Mesendoderm (in vitro differentiated cells): ENCODE results near the gene ANAPC7.
"Not testable (repeated sequence)": the region's sequence is repeated elsewhere in the genome, so short reads cannot be mapped to it uniquely, and the experiment has no call there.

ENCODE experiments used
- DNase-seq: peaks from one replicate; pipeline ENCODE4 v3.0.0; 2013
- H2AK5ac ChIP-seq: 2 replicates; pipeline ENCODE4 v1.6.1; 2013; ENCODE audit warnings: low read length, inconsistent platforms
- H2BK120ac ChIP-seq: 2 replicates; pipeline ENCODE4 v1.6.1; 2013; ENCODE audit warnings: low read depth, mild to moderate bottlenecking, low read length, moderate library complexity, mixed read lengths
- H2BK15ac ChIP-seq: replicated peaks from 2 replicates; pipeline ENCODE4 v1.6.1; 2013; ENCODE audit warnings: low read depth, mild to moderate bottlenecking, moderate library complexity
- H2BK5ac ChIP-seq: 2 replicates; pipeline ENCODE4 v1.6.1; 2013; ENCODE audit warnings: low read length, inconsistent platforms
- H3K18ac ChIP-seq: 2 replicates; pipeline ENCODE4 v1.6.1; 2013; ENCODE audit warnings: mild to moderate bottlenecking, low read length, mixed read lengths
- H3K23ac ChIP-seq: one replicate; pipeline ENCODE4 v1.6.1; 2013; ENCODE audit warnings: low read length
- H3K27ac ChIP-seq: 2 replicates; pipeline ENCODE4 v1.5.1; 2013; ENCODE audit warnings: low read depth, mild to moderate bottlenecking, inconsistent platforms, low read length, moderate library complexity
- H3K27me3 ChIP-seq: 2 replicates; pipeline ENCODE4 v1.6.1; 2013; ENCODE audit warnings: low read length, control low read depth, mild to moderate bottlenecking, inconsistent platforms; ENCODE audit not compliant: insufficient read depth, poor library complexity
- H3K36me3 ChIP-seq: 2 replicates; pipeline ENCODE4 v1.6.1; 2013; ENCODE audit warnings: low read length, inconsistent platforms; ENCODE audit not compliant: control insufficient read depth, insufficient read depth
- H3K4ac ChIP-seq: one replicate; pipeline ENCODE4 v1.6.1; 2013; ENCODE audit warnings: low read depth, mild to moderate bottlenecking, low read length, moderate library complexity
- H3K4me1 ChIP-seq: 2 replicates; pipeline ENCODE4 v1.6.1; 2013; ENCODE audit warnings: low read depth, low read length, inconsistent platforms; ENCODE audit not compliant: control insufficient read depth
- H3K4me2 ChIP-seq: 2 replicates; pipeline ENCODE4 v1.6.1; 2013; ENCODE audit warnings: low read length
- H3K4me3 ChIP-seq: 2 replicates; pipeline ENCODE4 v1.5.1; 2013; ENCODE audit warnings: mild to moderate bottlenecking, low read length
- H3K56ac ChIP-seq: one replicate; pipeline ENCODE4 v1.6.1; 2013; ENCODE audit warnings: low read length
- H3K79me1 ChIP-seq: 2 replicates; pipeline ENCODE4 v1.6.1; 2013; ENCODE audit warnings: low read length, inconsistent platforms
- H3K79me2 ChIP-seq: 2 replicates; pipeline ENCODE4 v1.6.1; 2013; ENCODE audit warnings: mild to moderate bottlenecking, low read length; ENCODE audit not compliant: control insufficient read depth, insufficient read depth
- H3K9ac ChIP-seq: 2 replicates; pipeline ENCODE4 v1.6.1; 2013; ENCODE audit warnings: low read length, inconsistent platforms
- H4K5ac ChIP-seq: one replicate; pipeline ENCODE4 v1.6.1; 2013; ENCODE audit warnings: low read length
- H4K8ac ChIP-seq: one replicate; pipeline ENCODE4 v1.6.1; 2013; ENCODE audit warnings: low read depth, mild to moderate bottlenecking, control low read depth, low read length, moderate library complexity
- WGBS: extraction: QIAGEN DNeasy Blood & Tissue Kit; methylation state at CpG from one replicate; pipeline ENCODE4 v1.1.7; 2013; ENCODE audit warnings: low lambda C conversion rate, missing lambda C conversion rate; ENCODE audit not compliant: insufficient coverage; ENCODE audit errors: extremely low coverage; 5-methylcytosine and 5-hydroxymethylcytosine counted together

Gene ANAPC7

DNA sequence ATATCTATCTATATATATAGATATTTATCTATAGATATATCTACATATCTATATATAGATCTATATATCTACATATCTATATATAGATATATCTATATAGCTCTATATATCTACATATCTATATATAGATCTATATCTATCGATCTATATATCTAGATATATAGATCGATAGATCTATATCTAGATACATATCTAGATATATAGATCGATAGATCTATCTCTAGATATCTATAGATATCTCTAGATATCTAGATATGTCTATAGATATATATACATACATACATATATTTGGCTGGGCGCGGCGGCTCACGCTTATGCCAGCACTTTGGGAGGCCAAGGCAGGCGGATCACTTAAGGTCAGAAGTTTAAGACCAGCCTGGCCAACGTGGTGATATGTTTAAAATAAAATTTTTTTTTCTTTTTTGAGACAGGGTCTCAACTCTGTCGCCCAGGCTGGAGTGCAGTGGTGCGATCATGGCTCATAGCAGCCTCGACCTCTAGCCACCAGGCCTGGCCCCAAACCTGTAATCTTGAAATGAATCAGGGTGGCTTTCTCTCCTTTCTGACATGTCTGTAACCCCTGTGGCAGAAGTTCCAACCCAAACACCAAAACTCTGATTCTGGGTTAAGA, 28.6 kb upstream of the ANAPC7 start:
- H3K4me1 ChIP-seq = no peaks in the 10 kb centered on the region
- H2BK5ac ChIP-seq = no peak overlapping the region
- H3K56ac ChIP-seq = no peak overlapping the region
- H3K36me3 ChIP-seq = peaks cover 3% of the 10 kb centered on the region
- DNase-seq = no peak
- no peak overlapping the region for H4K5ac ChIP-seq
- no peak overlapping the region for H3K27ac ChIP-seq
- no peak overlapping the region for H2AK5ac ChIP-seq
- no peak overlapping the region for H3K23ac ChIP-seq
- WGBS = no CpG with 5 or more reads among the region's 12 CpGs
- H3K27me3 ChIP-seq = no peaks in the 10 kb centered on the region
- no peak overlapping the region for H3K4ac ChIP-seq
- H3K79me2 ChIP-seq = no peaks in the 10 kb centered on the region
- no peak overlapping the region for H2BK15ac ChIP-seq
- H4K8ac ChIP-seq = no peak overlapping the region
- no peaks in the 10 kb centered on the region for H3K79me1 ChIP-seq
- H3K9ac ChIP-seq = no peak overlapping the region
- H3K4me2 ChIP-seq = no peak overlapping the region
- no peak overlapping the region for H3K18ac ChIP-seq
- no peak overlapping the region for H3K4me3 ChIP-seq
- no peak overlapping the region for H2BK120ac ChIP-seq

DNA sequence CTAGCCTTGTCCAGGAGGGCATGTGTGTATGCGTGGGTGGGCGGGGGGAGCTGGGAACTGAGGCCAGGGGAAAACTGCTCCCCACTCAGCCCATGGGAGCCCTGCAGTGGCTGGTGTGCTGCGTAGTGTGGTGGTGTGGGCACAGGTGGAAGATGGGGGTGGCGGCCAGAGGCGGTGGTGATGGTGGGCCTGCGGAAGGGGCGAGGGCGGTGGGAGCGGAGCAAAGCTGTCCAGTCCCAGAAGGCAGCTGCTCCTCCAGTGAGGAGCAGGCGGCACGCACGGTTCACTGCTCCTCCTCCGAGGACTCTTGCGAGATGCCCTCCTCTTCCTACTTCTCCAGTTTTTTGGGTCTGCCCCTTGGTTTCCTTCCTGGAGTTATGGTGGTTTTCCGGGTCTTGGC, 26.2 kb upstream of the ANAPC7 start:
- H3K27me3 ChIP-seq, H3K79me1 ChIP-seq: not testable (repeated sequence)
- WGBS = no CpG with 5 or more reads among the region's 15 CpGs

DNA sequence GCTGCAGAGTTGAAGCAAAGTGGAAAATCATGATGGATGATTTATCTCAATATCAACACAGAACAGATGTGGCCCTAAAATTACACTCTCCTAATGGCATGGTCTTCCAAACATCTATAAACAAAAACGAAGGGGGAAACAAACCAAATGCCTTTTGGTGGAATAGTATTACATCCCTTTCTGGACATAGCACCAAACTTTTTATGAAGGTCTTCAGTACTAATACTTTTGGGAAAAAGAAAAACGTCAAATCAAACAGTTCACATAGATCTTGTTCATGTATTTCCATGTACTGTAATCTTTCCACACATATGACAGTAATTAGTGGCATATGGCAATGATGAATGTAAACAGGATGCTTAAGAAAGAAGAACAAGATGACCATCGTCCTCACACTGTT, 22.9 kb upstream of the ANAPC7 start:
- no peak for DNase-seq
- Histone ChIP-seq H3K9ac (no peak overlapping the region), H3K79me1 (no peaks in the 10 kb centered on the region), H3K27me3 (no peaks in the 10 kb centered on the region), H3K18ac (no peak overlapping the region), H3K36me3 (no peaks in the 10 kb centered on the region), H3K4me3 (no peak overlapping the region), H3K23ac (no peak overlapping the region), H2BK5ac (no peak overlapping the region), H4K5ac (no peak overlapping the region), H3K4me1 (no peaks in the 10 kb centered on the region), H3K79me2 (no peaks in the 10 kb centered on the region), H2AK5ac (no peak overlapping the region), H2BK120ac (no peak overlapping the region), H4K8ac (no peak overlapping the region), H3K4me2 (no peak overlapping the region), H2BK15ac (no peak overlapping the region), H3K56ac (no peak overlapping the region), H3K4ac (no peak overlapping the region), H3K27ac (no peak overlapping the region)
- WGBS = no CpG with 5 or more reads among the region's 3 CpGs

More for the DNA sequence above, 26.2 kb upstream of the ANAPC7 start:
- H3K9ac ChIP-seq, H3K4me2 ChIP-seq, H3K27ac ChIP-seq, H2BK120ac ChIP-seq, H2BK5ac ChIP-seq, H2AK5ac ChIP-seq, H3K4ac ChIP-seq, H3K23ac ChIP-seq, H3K56ac ChIP-seq, H3K36me3 ChIP-seq, H4K8ac ChIP-seq, H4K5ac ChIP-seq, H3K18ac ChIP-seq, H3K79me2 ChIP-seq, DNase-seq, H2BK15ac ChIP-seq, H3K4me3 ChIP-seq, H3K4me1 ChIP-seq: not testable (repeated sequence)

DNA sequence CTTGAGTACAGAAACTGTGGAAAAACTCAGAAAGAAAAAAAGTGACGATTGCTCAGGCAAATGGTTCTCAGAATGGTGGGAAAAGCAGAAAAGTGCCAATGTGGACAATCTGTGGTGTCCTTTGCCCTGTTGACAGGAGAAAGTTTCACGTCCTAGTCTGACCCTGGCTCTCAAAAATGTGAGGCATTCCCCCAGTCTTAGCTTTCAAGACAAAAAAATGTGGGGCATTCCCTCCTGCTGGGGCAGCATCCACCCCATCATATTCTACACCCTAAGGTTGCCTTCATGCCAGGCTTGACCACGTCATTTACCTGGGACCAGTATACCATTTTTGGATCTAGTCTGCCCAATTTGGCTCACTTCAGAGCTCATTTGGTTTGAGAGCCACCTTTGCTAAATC, 20.7 kb upstream of the ANAPC7 start:
- peak; percentile 73 for DNase-seq
- Histone ChIP-seq H3K27me3 (no peaks in the 10 kb centered on the region), H3K4me3 (no peak overlapping the region), H3K4me1 (no peaks in the 10 kb centered on the region), H3K4me2 (no peak overlapping the region), H2BK120ac (no peak overlapping the region), H3K36me3 (no peaks in the 10 kb centered on the region), H3K4ac (no peak overlapping the region), H3K79me1 (no peaks in the 10 kb centered on the region), H3K79me2 (no peaks in the 10 kb centered on the region), H3K56ac (no peak overlapping the region), H3K27ac (no peak overlapping the region), H2BK15ac (no peak overlapping the region), H3K9ac (no peak overlapping the region), H2BK5ac (no peak overlapping the region), H3K18ac (no peak overlapping the region), H2AK5ac (no peak overlapping the region), H4K5ac (no peak overlapping the region), H3K23ac (no peak overlapping the region), H4K8ac (no peak overlapping the region)
- no CpG with 5 or more reads among the region's 3 CpGs for WGBS

DNA sequence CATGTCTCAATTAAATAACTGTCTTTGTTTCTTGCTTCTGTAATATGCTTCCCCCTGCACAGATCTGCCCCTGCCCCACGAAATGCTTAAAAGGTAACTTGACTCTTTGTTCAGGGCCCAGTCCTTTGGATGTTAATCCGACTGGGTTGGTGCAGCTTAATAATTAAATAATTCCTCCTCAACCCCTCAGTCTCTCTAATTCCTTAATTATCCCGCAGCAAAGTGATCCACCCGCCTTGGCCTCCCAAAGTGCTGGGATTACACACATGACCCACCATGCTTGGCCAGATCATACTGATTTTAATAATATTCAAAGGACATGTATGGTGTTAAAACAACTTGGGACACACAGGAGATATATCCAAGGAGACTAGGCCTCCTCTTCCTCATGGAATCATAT, 18.2 kb upstream of the ANAPC7 start:
- H3K9ac ChIP-seq = no peak overlapping the region
- no peaks in the 10 kb centered on the region for H3K27me3 ChIP-seq
- no peak overlapping the region for H3K18ac ChIP-seq
- no peak overlapping the region for H3K4me3 ChIP-seq
- no peak overlapping the region for H4K5ac ChIP-seq
- no peak overlapping the region for H3K4ac ChIP-seq
- H3K4me1 ChIP-seq = no peaks in the 10 kb centered on the region
- no CpG with 5 or more reads among the region's 4 CpGs for WGBS
- DNase-seq = no peak
- no peak overlapping the region for H4K8ac ChIP-seq
- no peak overlapping the region for H3K4me2 ChIP-seq
- no peak overlapping the region for H2BK5ac ChIP-seq
- H2BK15ac ChIP-seq = no peak overlapping the region
- no peak overlapping the region for H2BK120ac ChIP-seq
- H3K79me2 ChIP-seq = no peaks in the 10 kb centered on the region
- H3K23ac ChIP-seq = no peak overlapping the region
- no peak overlapping the region for H2AK5ac ChIP-seq
- no peaks in the 10 kb centered on the region for H3K79me1 ChIP-seq
- no peak overlapping the region for H3K27ac ChIP-seq
- H3K36me3 ChIP-seq = no peaks in the 10 kb centered on the region
- H3K56ac ChIP-seq = no peak overlapping the region

DNA sequence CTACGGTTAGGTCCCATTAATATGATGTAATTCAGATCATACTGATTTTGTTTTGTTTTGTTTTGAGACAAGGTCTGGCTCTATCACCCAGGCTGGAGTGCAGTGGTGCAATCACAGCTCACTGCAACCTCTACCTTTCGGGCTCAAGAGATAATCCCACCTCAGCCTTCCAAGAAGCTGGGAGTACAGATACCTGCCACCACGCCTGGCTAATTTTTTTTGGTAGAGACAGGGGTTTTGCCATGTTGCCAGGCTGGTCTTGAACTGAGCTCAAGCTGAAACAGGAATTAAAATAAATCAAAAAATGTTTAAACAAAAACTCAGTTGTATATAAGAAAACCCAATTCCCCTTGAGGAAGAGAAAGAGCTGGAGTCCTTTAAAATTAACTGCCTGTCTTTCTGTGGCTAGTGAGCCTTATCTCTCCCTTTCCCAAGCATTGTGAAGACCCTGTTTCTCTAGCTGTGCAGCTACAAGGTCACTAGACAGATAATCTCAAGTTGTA, 17.7 kb upstream of the ANAPC7 start:
- no peak overlapping the region for H2BK15ac ChIP-seq
- H3K56ac ChIP-seq = no peak overlapping the region
- H2BK5ac ChIP-seq = no peak overlapping the region
- DNase-seq = no peak
- whole genome bisulfite sequencing = no CpG with 5 or more reads among the region's 3 CpGs
- no peak overlapping the region for H4K8ac ChIP-seq
- no peak overlapping the region for H4K5ac ChIP-seq
- no peak overlapping the region for H3K18ac ChIP-seq
- no peaks in the 10 kb centered on the region for H3K36me3 ChIP-seq
- H3K79me2 ChIP-seq = no peaks in the 10 kb centered on the region
- no peaks in the 10 kb centered on the region for H3K79me1 ChIP-seq
- no peak overlapping the region for H3K27ac ChIP-seq
- no peaks in the 10 kb centered on the region for H3K27me3 ChIP-seq
- H3K4me2 ChIP-seq = no peak overlapping the region
- no peaks in the 10 kb centered on the region for H3K4me1 ChIP-seq
- no peak overlapping the region for H3K4ac ChIP-seq
- no peak overlapping the region for H2AK5ac ChIP-seq
- H2BK120ac ChIP-seq = no peak overlapping the region
- H3K9ac ChIP-seq = no peak overlapping the region
- no peak overlapping the region for H3K4me3 ChIP-seq
- no peak overlapping the region for H3K23ac ChIP-seq
